ENCODE measurements around the gene CDK5RAP2.
"Not testable (repeated sequence)": the region's sequence is repeated elsewhere in the genome, so short reads cannot be mapped to it uniquely, and the experiment has no call there.

The CDK5RAP2 gene

GRCh38 chr9:120587328-120587727 lies 7.4 kb upstream of the CDK5RAP2 start:
- no peak for DNase-seq

GRCh38 chr9:120583958-120584369 lies 4.0 kb upstream of the CDK5RAP2 start:
- no peak for DNase-seq

- DNase-seq = no peak
Observed at GRCh38 chr9:120579139-120580050, 572 bp downstream of the CDK5RAP2 start.

- DNase-seq = no peak
Observed at GRCh38 chr9:120574473-120574872, 5.5 kb downstream of the CDK5RAP2 start.

- DNase-seq = no peak
Observed at GRCh38 chr9:120572472-120572871, 7.5 kb downstream of the CDK5RAP2 start.

GRCh38 chr9:120571443-120572257 lies 8.3 kb downstream of the CDK5RAP2 start:
- no peak for DNase-seq

- DNase-seq = no peak
Observed at GRCh38 chr9:120570296-120570695, 9.7 kb downstream of the CDK5RAP2 start.

GRCh38 chr9:120569556-120569955 lies 10.4 kb downstream of the CDK5RAP2 start:
- DNase-seq = no peak

GRCh38 chr9:120568816-120569215 lies 11.2 kb downstream of the CDK5RAP2 start:
- DNase-seq = no peak

GRCh38 chr9:120567874-120568273 lies 12.1 kb downstream of the CDK5RAP2 start:
- no peak for DNase-seq

- DNase-seq = no peak
Observed at GRCh38 chr9:120567081-120567480, 12.9 kb downstream of the CDK5RAP2 start.

- DNase-seq = no peak
Observed at GRCh38 chr9:120564589-120564988, 15.4 kb downstream of the CDK5RAP2 start.

GRCh38 chr9:120562861-120563443 lies 17.0 kb downstream of the CDK5RAP2 start:
- DNase-seq = no peak

GRCh38 chr9:120561709-120562108 lies 18.3 kb downstream of the CDK5RAP2 start:
- no peak for DNase-seq

- DNase-seq = no peak
Observed at GRCh38 chr9:120559546-120559945, 20.4 kb downstream of the CDK5RAP2 start.

- no peak for DNase-seq
Observed at GRCh38 chr9:120558454-120558853, 21.5 kb downstream of the CDK5RAP2 start.

GRCh38 chr9:120557205-120557604 lies 22.8 kb downstream of the CDK5RAP2 start:
- DNase-seq = no peak

GRCh38 chr9:120556775-120557174 lies 23.2 kb downstream of the CDK5RAP2 start:
- no peak for DNase-seq

GRCh38 chr9:120555839-120556238 lies 24.1 kb downstream of the CDK5RAP2 start:
- DNase-seq = no peak

GRCh38 chr9:120552210-120552704 lies 27.7 kb downstream of the CDK5RAP2 start:
- not testable (repeated sequence) for DNase-seq

GRCh38 chr9:120545701-120546550 lies 34.0 kb downstream of the CDK5RAP2 start:
- DNase-seq = no peak

- no peak for DNase-seq
Observed at GRCh38 chr9:120544441-120544840, 35.5 kb downstream of the CDK5RAP2 start.
